Stimulated activated CD8-positive, alpha-beta memory T cell treated with anti-CD3 and anti-CD28 coated beads, Interleukin-4, amount 100 ng/mL, for 1 hour (primary cell): ENCODE results near the gene NID1.
A peak's percentile ranks its signal among the peaks of the same experiment; 100 is the strongest.
"Not testable (repeated sequence)": the region's sequence is repeated elsewhere in the genome, so short reads cannot be mapped to it uniquely, and the experiment has no call there.

Experiments used
- DNase-seq, 2 donors: peaks; one replicate each; pipeline ENCODE4 v3.0.0-alpha.2; 2020; ENCODE audit warnings: low read depth in 2 of 2, low spot score in 1 of 2

Gene NID1

GRCh38 chr1:236002025-236002390, 62.9 kb downstream of the NID1 start:
- DNase-seq, result no peak

GRCh38 chr1:236000781-236001180, 64.1 kb downstream of the NID1 start:
- DNase-seq, result no peak

- DNase-seq, result peak in 1 of 2 donors; percentile 54
These were observed 65.5 kb downstream of the NID1 start for GRCh38 chr1:235999259-235999925.

GRCh38 chr1:235998812-235999211, 66.1 kb downstream of the NID1 start:
- peak in 1 of 2 donors; percentile 11 for DNase-seq

- DNase-seq, result no peak
These were observed 67.0 kb downstream of the NID1 start for GRCh38 chr1:235997931-235998330.

- DNase-seq, result no peak
These were observed 67.8 kb downstream of the NID1 start for GRCh38 chr1:235997049-235997448.

GRCh38 chr1:235996048-235996785, 68.7 kb downstream of the NID1 start:
- no peak for DNase-seq

- DNase-seq, result no peak
These were observed 69.4 kb downstream of the NID1 start for GRCh38 chr1:235995511-235995910.

- DNase-seq, result no peak
These were observed 71.2 kb downstream of the NID1 start for GRCh38 chr1:235993652-235994051.

- DNase-seq, result no peak
These were observed 72.0 kb downstream of the NID1 start for GRCh38 chr1:235992868-235993267.

- DNase-seq, result no peak
These were observed 72.5 kb downstream of the NID1 start for GRCh38 chr1:235992346-235992745.

GRCh38 chr1:235990330-235990795, 74.5 kb downstream of the NID1 start:
- DNase-seq, result no peak

GRCh38 chr1:235989105-235989504, 75.8 kb downstream of the NID1 start:
- no peak for DNase-seq

GRCh38 chr1:235986869-235987268, 78.0 kb downstream of the NID1 start:
- DNase-seq, result no peak

GRCh38 chr1:235984041-235984825, 80.7 kb downstream of the NID1 start:
- no peak for DNase-seq

GRCh38 chr1:235980976-235981375, 83.9 kb downstream of the NID1 start:
- no peak for DNase-seq

- DNase-seq, result no peak
These were observed 85.1 kb downstream of the NID1 start for GRCh38 chr1:235979716-235980333.

- no peak for DNase-seq
These were observed 85.7 kb downstream of the NID1 start for GRCh38 chr1:235979176-235979575.

GRCh38 chr1:235976490-235976889, 88.4 kb downstream of the NID1 start:
- DNase-seq, result no peak

GRCh38 chr1:235974616-235975015, 90.3 kb downstream of the NID1 start:
- no peak for DNase-seq

- not testable (repeated sequence) for DNase-seq
These were observed 92.2 kb downstream of the NID1 start for GRCh38 chr1:235972691-235973090.
